Type B pancreatic cell (in vitro differentiated cells): Measurements from ENCODE around the gene NUP210. TPM values are rescaled to one million over a fixed set of nuclear protein-coding genes. Genes with fewer than 3 reads are reported as not detected.

Experiments
- DNase-seq: peaks from one replicate; pipeline ENCODE4 v3.0.0; 2021; ENCODE audit warnings: mixed read lengths; ENCODE audit not compliant: unreplicated experiment; ENCODE audit errors: extremely low spot score
- H3K27ac Mint-ChIP-seq: 2 replicates; pipeline ENCODE4 v1.8.0; 2021; ENCODE audit warnings: mild to moderate bottlenecking, mixed read lengths
- H3K27me3 Mint-ChIP-seq: 2 replicates; pipeline ENCODE4 v1.8.0; 2021; ENCODE audit warnings: mixed read lengths
- H3K36me3 Mint-ChIP-seq: 2 replicates; pipeline ENCODE4 v1.8.0; 2021; ENCODE audit warnings: mixed read lengths
- H3K4me1 Mint-ChIP-seq: one replicate; pipeline ENCODE4 v1.8.0; 2021; ENCODE audit warnings: mixed read lengths; ENCODE audit not compliant: unreplicated experiment
- H3K4me3 Mint-ChIP-seq: 2 replicates; pipeline ENCODE4 v1.8.0; 2021; ENCODE audit warnings: mild to moderate bottlenecking, mixed read lengths
- H3K9me3 Mint-ChIP-seq: 2 replicates; pipeline ENCODE4 v1.8.0; 2021; ENCODE audit warnings: mixed read lengths
- total RNA-seq: library from RNA; stranded (reverse); gene quantifications from 2 replicates; pipeline ENCODE4 v1.2.1, GENCODE V29; 2021; ENCODE audit warnings: low replicate concordance
- TF ChIP-seq, protein P1 (sequence below): fragments of 200-600 bp; sonication (generic); conservative IDR thresholded peaks from 2 replicates; pipeline ENCODE4 v1.5.0; 2021; ENCODE audit warnings: antibody characterized with exemption, mild to moderate bottlenecking

The NUP210 gene
- total RNA-seq, 1 donor from 2014 or later: 26.5 TPM

DNA sequence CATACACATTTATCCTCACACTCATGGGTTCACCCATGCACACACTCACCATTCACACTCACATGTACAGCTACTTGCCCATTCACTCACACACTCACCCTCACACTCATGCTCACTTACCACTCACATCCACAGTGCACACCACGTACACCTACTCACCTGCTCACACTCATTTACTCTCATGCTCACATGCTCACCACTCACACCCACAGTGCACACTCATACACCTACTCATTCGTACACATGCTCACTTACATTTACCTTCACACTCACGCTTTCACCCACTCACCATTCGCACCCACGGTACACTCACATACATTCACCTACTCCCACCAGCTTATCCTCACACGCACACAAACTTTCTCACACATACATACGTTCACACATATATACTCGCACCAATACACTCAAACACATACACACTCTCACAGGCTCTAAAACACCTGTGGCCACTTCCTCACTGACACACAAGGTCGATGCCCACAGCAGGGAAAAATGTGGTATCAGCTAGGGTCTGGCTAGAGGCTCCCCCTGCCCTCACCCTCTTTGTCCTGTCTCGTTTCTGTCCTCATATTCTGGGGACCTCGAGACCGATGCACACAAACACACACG is 46.0 kb downstream of the NUP210 start:
- Mint-ChIP-seq H3K36me3 (peaks cover 4% of the 10 kb centered on the region), H3K27ac (no peak overlapping the region), H3K4me3 (no peak overlapping the region), H3K9me3 (no peaks in the 10 kb centered on the region), H3K4me1 (peaks cover 6% of the 10 kb centered on the region), H3K27me3 (no peaks in the 10 kb centered on the region)
- DNase-seq: no peak
- TF ChIP-seq, protein P1, sequence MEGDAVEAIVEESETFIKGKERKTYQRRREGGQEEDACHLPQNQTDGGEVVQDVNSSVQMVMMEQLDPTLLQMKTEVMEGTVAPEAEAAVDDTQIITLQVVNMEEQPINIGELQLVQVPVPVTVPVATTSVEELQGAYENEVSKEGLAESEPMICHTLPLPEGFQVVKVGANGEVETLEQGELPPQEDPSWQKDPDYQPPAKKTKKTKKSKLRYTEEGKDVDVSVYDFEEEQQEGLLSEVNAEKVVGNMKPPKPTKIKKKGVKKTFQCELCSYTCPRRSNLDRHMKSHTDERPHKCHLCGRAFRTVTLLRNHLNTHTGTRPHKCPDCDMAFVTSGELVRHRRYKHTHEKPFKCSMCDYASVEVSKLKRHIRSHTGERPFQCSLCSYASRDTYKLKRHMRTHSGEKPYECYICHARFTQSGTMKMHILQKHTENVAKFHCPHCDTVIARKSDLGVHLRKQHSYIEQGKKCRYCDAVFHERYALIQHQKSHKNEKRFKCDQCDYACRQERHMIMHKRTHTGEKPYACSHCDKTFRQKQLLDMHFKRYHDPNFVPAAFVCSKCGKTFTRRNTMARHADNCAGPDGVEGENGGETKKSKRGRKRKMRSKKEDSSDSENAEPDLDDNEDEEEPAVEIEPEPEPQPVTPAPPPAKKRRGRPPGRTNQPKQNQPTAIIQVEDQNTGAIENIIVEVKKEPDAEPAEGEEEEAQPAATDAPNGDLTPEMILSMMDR: no peak

DNA sequence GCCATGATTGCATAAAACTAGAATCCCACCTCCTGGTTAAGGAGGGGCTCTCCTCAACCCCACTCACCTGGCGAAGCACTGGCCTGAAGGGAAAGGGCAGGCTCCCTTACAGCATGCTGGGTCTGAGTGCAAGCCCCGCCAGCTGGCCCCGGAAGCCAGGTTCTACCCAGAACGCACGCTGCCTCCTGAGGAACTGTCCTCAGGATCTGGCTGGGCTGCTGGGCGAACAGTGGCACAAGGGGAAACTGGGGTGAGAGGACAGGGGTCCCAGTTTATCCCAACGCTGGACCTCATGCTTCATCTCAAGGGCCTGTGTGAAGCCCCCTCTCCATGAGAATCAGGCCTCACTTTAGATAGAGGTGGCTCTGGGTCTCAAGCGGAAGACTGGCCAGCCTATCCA is 47.5 kb downstream of the NUP210 start:
- Mint-ChIP-seq H3K9me3 (no peaks in the 10 kb centered on the region), H3K4me3 (no peak overlapping the region), H3K4me1 (no peaks in the 10 kb centered on the region), H3K27ac (no peak overlapping the region), H3K27me3 (no peaks in the 10 kb centered on the region), H3K36me3 (peaks cover 4% of the 10 kb centered on the region)
- DNase-seq: no peak
- TF ChIP-seq, protein P1: no peak

DNA sequence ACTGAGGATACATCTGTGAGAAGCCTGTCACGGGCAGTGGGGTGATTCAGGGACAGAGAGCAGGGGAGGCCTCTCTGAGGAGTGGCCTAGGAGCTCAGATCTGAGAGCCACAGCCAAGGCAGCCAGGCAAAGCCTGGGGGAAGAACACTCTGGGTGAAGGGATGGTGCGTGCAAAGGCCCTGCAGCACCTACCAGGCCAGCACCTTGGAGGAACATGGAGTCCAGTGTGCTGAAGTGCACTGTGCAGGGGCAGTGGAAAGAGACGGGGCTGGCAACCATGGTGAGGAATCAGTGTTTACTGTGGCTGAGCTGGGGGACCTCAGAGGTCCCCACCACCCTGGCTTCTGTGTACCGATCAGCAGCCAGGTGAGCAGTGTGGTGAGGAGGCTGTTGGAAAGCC is 48.0 kb downstream of the NUP210 start:
- TF ChIP-seq, protein P1: no peak
- Mint-ChIP-seq H3K9me3 (no peaks in the 10 kb centered on the region), H3K36me3 (peaks cover 4% of the 10 kb centered on the region), H3K4me1 (no peaks in the 10 kb centered on the region), H3K4me3 (no peak overlapping the region), H3K27ac (no peak overlapping the region), H3K27me3 (no peaks in the 10 kb centered on the region)
- no peak for DNase-seq

DNA sequence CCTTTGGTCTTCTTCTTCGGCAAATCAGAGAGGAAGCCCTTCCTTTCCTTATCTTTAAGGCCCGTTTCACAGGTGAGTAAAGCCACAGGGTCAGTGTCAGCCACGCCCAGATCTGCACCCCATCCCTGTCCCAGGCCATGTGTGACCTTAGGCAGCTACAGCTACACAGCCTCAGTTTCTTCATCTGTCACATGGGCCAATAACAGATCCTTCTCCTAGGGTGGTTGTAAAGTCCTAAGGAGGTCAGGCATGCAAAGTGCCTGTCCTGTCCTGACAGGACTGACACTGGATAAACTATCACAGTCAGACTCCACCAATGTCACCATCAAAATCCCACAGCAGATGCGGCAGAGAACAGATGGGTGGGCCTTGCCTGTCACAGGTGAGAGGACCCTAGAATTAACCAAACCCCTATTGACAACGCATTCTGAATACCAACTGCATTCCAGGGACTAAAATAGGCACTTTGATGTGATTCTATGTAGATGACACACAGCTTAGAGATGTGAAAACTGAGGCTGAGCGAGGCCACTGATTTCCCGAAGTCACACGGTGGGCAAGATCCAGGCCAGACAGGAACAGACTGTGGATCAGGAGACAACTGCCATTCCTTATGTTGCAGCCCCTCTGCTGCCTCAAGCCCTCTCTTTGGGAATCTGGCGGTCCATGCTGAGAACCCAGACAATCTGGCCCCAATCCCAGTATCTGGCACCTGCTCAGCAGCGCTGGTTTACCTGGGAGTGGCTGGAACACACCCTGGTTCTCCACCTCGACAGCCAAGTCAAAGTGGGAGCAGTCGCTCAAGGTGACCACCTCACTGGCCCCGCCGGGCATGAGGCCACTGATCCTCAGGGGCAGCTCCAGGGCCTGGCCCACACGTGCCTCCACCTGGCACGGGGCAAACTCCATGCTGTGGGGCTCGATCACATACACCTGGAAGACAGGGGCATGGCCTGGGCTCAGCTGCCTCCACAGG is 48.7 kb downstream of the NUP210 start:
- Mint-ChIP-seq H3K27me3 (no peaks in the 10 kb centered on the region), H3K9me3 (no peaks in the 10 kb centered on the region), H3K4me3 (no peak overlapping the region), H3K36me3 (peaks cover 4% of the 10 kb centered on the region), H3K27ac (no peak overlapping the region), H3K4me1 (no peaks in the 10 kb centered on the region)
- DNase-seq: no peak
- TF ChIP-seq, protein P1: no peak

DNA sequence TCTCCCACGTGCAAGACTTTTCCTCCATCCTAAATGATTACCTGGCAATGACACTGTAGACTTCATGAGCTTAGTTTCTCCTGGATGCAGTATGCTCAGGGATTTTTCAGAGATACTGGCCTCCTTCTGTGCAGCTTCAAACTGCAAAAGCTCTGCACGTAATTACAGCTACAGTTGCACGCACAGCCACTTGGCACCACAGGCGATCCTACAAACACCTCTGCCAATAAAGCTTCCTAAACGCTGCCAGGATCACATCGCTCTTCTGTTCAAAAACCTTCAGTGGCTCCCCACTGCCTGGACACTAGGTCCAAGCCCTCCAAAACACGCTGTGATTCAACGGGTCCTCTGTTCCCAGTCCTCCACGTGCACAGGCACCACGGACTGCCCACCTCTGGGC is 49.5 kb downstream of the NUP210 start:
- Mint-ChIP-seq H3K27ac (no peak overlapping the region), H3K36me3 (peaks cover 4% of the 10 kb centered on the region), H3K4me1 (no peaks in the 10 kb centered on the region), H3K27me3 (no peaks in the 10 kb centered on the region), H3K9me3 (no peaks in the 10 kb centered on the region), H3K4me3 (no peak overlapping the region)
- no peak for DNase-seq
- TF ChIP-seq, protein P1: no peak
